A549 (cell line): Measurements from ENCODE around the gene HOXD8. TPM values are rescaled to one million over a fixed set of nuclear protein-coding genes. Genes with fewer than 3 reads are reported as not detected.

Source experiments
- ATAC-seq, 2 experiments: fragments of 200-7000 bp in 1 of 2; fragments of >200 bp in 1 of 2; cut with Nextera tagmentation in 1 of 2; cut with Tn5 transposase in 1 of 2; 3 replicates each; pipeline versions ENCODE4 v1.8.0 to v1.9.1; 2018 to 2020; ENCODE audit warnings: mild to moderate bottlenecking in 1 of 2, moderate library complexity in 1 of 2
- CTCF ChIA-PET: fragments of 300-600 bp; sonication (Branson Sonifier 250); formaldehyde crosslinking; extraction: SDS; loops from one replicate; lab custom pipeline; 2021; ENCODE audit warnings: antibody characterized with exemption, inconsistent platforms; lab: Yijun Ruan, JAX
- POLR2A ChIA-PET: fragments of 350-600 bp; formaldehyde crosslinking; extraction: SDS; loops from one replicate; lab custom pipeline; 2021; ENCODE audit warnings: antibody characterized with exemption, inconsistent platforms; lab: Yijun Ruan, JAX
- DNase-seq, 2 experiments: peaks; one replicate each; pipeline versions ENCODE4 v3.0.0 to v3.0.0-alpha.2; 2011 to 2016; ENCODE audit warnings: low read depth in 1 of 2, low spot score in 1 of 2
- FAIRE-seq: peaks from 2 replicates; lab custom pipeline; 2011; peaks lifted over from hg19 to GRCh38; lab: Jason Lieb, UNC
- H3K27ac ChIP-seq, 2 experiments: fragments of >200 bp; sonication (Bioruptor Twin); formaldehyde crosslinking; 3 replicates each; pipeline ENCODE4 v1.5.1; 2016 to 2017
- H3K4me1 ChIP-seq: fragments of >200 bp; sonication (Bioruptor Twin); formaldehyde crosslinking; 3 replicates; pipeline ENCODE4 v1.6.1; 2016
- H3K4me2 ChIP-seq: fragments of >200 bp; sonication (Bioruptor Twin); formaldehyde crosslinking; 3 replicates; pipeline ENCODE4 v1.6.1; 2016
- H3K4me3 ChIP-seq: fragments of >200 bp; sonication (Bioruptor Twin); formaldehyde crosslinking; 3 replicates; pipeline ENCODE4 v1.5.1; 2016
- H3K9me3 ChIP-seq: fragments of >200 bp; sonication (Bioruptor Twin); formaldehyde crosslinking; 3 replicates; pipeline ENCODE4 v1.6.1; 2016
- CBX2 ChIP-seq: fragments of 200-600 bp; sonication (generic); IDR thresholded peaks from 2 replicates; pipeline ENCODE4 v1.6.1; 2016; ENCODE audit warnings: low read depth, mild to moderate bottlenecking, borderline replicate concordance
- CBX8 ChIP-seq: fragments of 200-600 bp; sonication (generic); IDR thresholded peaks from 2 replicates; pipeline ENCODE4 v1.6.1; 2016
- CHD4 ChIP-seq: fragments of 200-600 bp; sonication (generic); IDR thresholded peaks from 2 replicates; pipeline ENCODE4 v1.6.1; 2016; ENCODE audit warnings: antibody characterized with exemption, mild to moderate bottlenecking, borderline replicate concordance
- EHF ChIP-seq: fragments of 250-450 bp; sonication (Bioruptor Pico); IDR thresholded peaks from 2 replicates; pipeline ENCODE4 v1.5.0; 2020; ENCODE audit warnings: mild to moderate bottlenecking
- EHMT2 ChIP-seq: fragments of 200-600 bp; sonication (generic); IDR thresholded peaks from 2 replicates; pipeline ENCODE4 v1.6.1; 2016; ENCODE audit warnings: antibody characterized with exemption, low read depth, mild to moderate bottlenecking, moderate library complexity
- EP300 ChIP-seq, 2 experiments: fragments of >200 bp; sonication (Bioruptor Twin); formaldehyde crosslinking; IDR thresholded peaks; 2 replicates in 1 of 2; 3 replicates in 1 of 2; pipeline ENCODE4 v1.6.1; 2016 to 2017
- GATA3 ChIP-seq: IDR thresholded peaks from 2 replicates; pipeline ENCODE4 v1.6.1; 2012; ENCODE audit warnings: borderline replicate concordance
- HDAC2 ChIP-seq: fragments of 200-600 bp; sonication (generic); IDR thresholded peaks from 2 replicates; pipeline ENCODE4 v1.6.1; 2016
- HOXB13 ChIP-seq: fragments of 250-450 bp; sonication (Bioruptor Pico); IDR thresholded peaks from 2 replicates; pipeline ENCODE4 v1.5.0; 2020; ENCODE audit warnings: low read depth, mild to moderate bottlenecking, moderate library complexity
- JUN ChIP-seq, 2 experiments: fragments of >200 bp; sonication (Bioruptor Twin); formaldehyde crosslinking; IDR thresholded peaks; 2 replicates in 1 of 2; 3 replicates in 1 of 2; pipeline ENCODE4 v1.6.1; 2016 to 2017
- KDM1A ChIP-seq: fragments of 200-600 bp; sonication (generic); IDR thresholded peaks from 2 replicates; pipeline ENCODE4 v1.6.1; 2016; ENCODE audit warnings: low read depth, mild to moderate bottlenecking
- MAZ ChIP-seq: fragments of 150-350 bp; IDR thresholded peaks from 2 replicates; pipeline ENCODE4 v1.6.1; 2014; ENCODE audit warnings: antibody characterized with exemption, low read depth, low read length, borderline replicate concordance
- MYC ChIP-seq: IDR thresholded peaks from 2 replicates; pipeline ENCODE4 v1.6.1; 2012; ENCODE audit warnings: mild to moderate bottlenecking, inconsistent platforms, low read length, improper control_type of control experiment, borderline replicate concordance
- NFE2L2 ChIP-seq: fragments of 150-350 bp; conservative IDR thresholded peaks from 2 replicates; pipeline ENCODE4 v1.6.1; 2014; ENCODE audit warnings: low read length
- NPAS2 ChIP-seq: fragments of 250-450 bp; sonication (Bioruptor Pico); IDR thresholded peaks from 2 replicates; pipeline ENCODE4 v1.8.0; 2022; ENCODE audit warnings: mild to moderate bottlenecking, moderate library complexity, borderline replicate concordance
- NR3C1 ChIP-seq: fragments of >200 bp; sonication (Bioruptor Twin); formaldehyde crosslinking; IDR thresholded peaks from 3 replicates; pipeline ENCODE4 v1.6.1; 2017
- POLR2A ChIP-seq: IDR thresholded peaks from 2 replicates; pipeline ENCODE4 v1.6.1; 2012; ENCODE audit warnings: mild to moderate bottlenecking, low read length
- POLR2AphosphoS2 ChIP-seq: conservative IDR thresholded peaks from 2 replicates; pipeline ENCODE4 v1.6.1; 2012; ENCODE audit warnings: low read length, improper control_type of control experiment, inconsistent platforms
- RNF2 ChIP-seq: fragments of 200-600 bp; sonication (generic); IDR thresholded peaks from 2 replicates; pipeline ENCODE4 v1.6.1; 2016; ENCODE audit warnings: low read depth, mild to moderate bottlenecking, antibody characterized with exemption, moderate library complexity, borderline replicate concordance
- SMC3 ChIP-seq: fragments of >200 bp; sonication (Bioruptor Twin); formaldehyde crosslinking; IDR thresholded peaks from 3 replicates; pipeline ENCODE4 v1.6.1; 2018; ENCODE audit warnings: inconsistent platforms
- TP53 ChIP-seq: fragments of 250-450 bp; sonication (Bioruptor Pico); IDR thresholded peaks from 2 replicates; pipeline ENCODE4 v1.5.0; 2021; ENCODE audit warnings: mild to moderate bottlenecking, moderate library complexity
- ZC3H11A ChIP-seq: fragments of 450-650 bp; IDR thresholded peaks from 2 replicates; pipeline ENCODE4 v1.6.1; 2014; ENCODE audit warnings: antibody characterized with exemption, mild to moderate bottlenecking
- ZSCAN20 ChIP-seq: fragments of 250-450 bp; sonication (Bioruptor Pico); IDR thresholded peaks from 2 replicates; pipeline ENCODE4 v1.8.0; 2022; ENCODE audit warnings: mild to moderate bottlenecking, moderate library complexity
- WGBS: methylation state at CpG from one replicate; pipeline ENCODE4 v1.1.6; 2017; ENCODE audit errors: missing lambda C conversion rate; 5-methylcytosine and 5-hydroxymethylcytosine counted together
- polyA plus RNA-seq, 4 experiments: library from polyadenylated mRNA; depleted of rRNA in 3 of 4; stranded (reverse); fragments of >200 nt; fragmentation: RNase III in 1 of 4; extraction: RNeasy Plus Mini Kit Qiagen cat#74134 plus additional on column Dnase treatment in 1 of 4; gene quantifications; 2 replicates in 3 of 4; 3 replicates in 1 of 4; pipeline ENCODE4 v1.2.3, GENCODE V29; 2011 to 2017
- TF ChIP-seq, protein P1 (sequence below): IDR thresholded peaks from 2 replicates; pipeline ENCODE4 v1.6.1; 2012
- TF ChIP-seq, protein P2 (sequence below): fragments of 200-600 bp; sonication (generic); IDR thresholded peaks from 2 replicates; pipeline ENCODE4 v1.6.1; 2016; ENCODE audit warnings: antibody characterized with exemption, mild to moderate bottlenecking, moderate library complexity
- TF ChIP-seq, protein P3 (sequence below): fragments of 250-450 bp; sonication (Bioruptor Pico); IDR thresholded peaks from 2 replicates; pipeline ENCODE4 v1.5.0; 2021; ENCODE audit warnings: mild to moderate bottlenecking, moderate library complexity, borderline replicate concordance
- TF ChIP-seq, protein P4 (sequence below): IDR thresholded peaks from 2 replicates; pipeline ENCODE4 v1.6.1; 2012
- TF ChIP-seq, protein P5 (sequence below): IDR thresholded peaks from 2 replicates; pipeline ENCODE4 v1.6.1; 2012; ENCODE audit warnings: low read depth, borderline replicate concordance
- TF ChIP-seq, protein P6 (sequence below): fragments of >200 bp; sonication (Bioruptor Twin); formaldehyde crosslinking; IDR thresholded peaks from 3 replicates; pipeline ENCODE4 v1.5.1; 2016

The HOXD8 gene
- polyA plus RNA-seq, 2 of the 4 experiments (the other 2 are of a cell fraction) = 3.8 to 8.5 TPM

DNA sequence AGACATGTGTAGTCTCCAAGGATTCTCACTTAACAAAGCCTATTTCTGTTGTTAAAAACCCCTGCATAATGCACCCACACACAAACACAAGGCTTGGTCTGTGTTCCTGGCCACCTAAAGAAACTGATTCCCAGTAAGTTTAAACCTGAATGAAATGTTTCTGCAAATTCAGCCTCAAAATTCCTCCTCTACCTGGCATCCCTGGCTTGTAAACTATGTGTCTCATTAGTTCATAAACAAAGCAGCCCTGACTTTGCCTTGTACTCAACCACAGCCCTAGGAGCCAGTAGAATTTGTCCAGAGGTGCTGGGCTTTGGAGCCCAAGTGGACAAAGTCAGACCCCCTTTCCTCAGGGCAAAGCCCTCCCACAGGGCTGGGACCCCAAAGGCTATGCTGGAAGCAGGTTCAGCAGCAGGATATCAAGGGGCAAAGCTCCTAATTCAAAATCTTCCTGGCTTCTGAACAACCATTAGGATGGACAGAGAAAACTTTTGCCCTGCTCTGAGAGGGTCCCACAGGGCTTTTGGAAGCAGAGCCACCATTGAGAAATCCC lies 39.6 kb upstream of the HOXD8 start:
- H3K9me3 ChIP-seq = no peaks in the 10 kb centered on the region
- ChIA-PET CTCF (interaction anchor here (2.3 kb wide), 1 partner anchor 10 kb away, joined by 13 read pairs; no protein-coding TSS in a partner anchor), POLR2A (no interaction called here)
- H3K4me3 ChIP-seq = no peak overlapping the region
- H3K4me1 ChIP-seq = peaks cover 7% of the 10 kb centered on the region; the same call in 1 of the 3 replicates
- ATAC-seq (no peak), DNase-seq (no peak), FAIRE-seq (no peak)
- no peak overlapping the region for H3K4me2 ChIP-seq
- TF ChIP-seq MYC (no peak), NR3C1 (no peak), JUN (IDR thresholded peaks at IDR 0.05) (no peak), HOXB13 (CRISPR knock-in tag) (no peak), GATA3 (no peak), NPAS2 (CRISPR knock-in tag) (no peak), TP53 (CRISPR knock-in tag) (no peak), EP300 (IDR thresholded peaks at IDR 0.05) (no peak), CHD4 (no peak), ZC3H11A (no peak), NFE2L2 (no peak), POLR2A (no peak), CBX8 (no peak)
- TF ChIP-seq, protein P1, sequence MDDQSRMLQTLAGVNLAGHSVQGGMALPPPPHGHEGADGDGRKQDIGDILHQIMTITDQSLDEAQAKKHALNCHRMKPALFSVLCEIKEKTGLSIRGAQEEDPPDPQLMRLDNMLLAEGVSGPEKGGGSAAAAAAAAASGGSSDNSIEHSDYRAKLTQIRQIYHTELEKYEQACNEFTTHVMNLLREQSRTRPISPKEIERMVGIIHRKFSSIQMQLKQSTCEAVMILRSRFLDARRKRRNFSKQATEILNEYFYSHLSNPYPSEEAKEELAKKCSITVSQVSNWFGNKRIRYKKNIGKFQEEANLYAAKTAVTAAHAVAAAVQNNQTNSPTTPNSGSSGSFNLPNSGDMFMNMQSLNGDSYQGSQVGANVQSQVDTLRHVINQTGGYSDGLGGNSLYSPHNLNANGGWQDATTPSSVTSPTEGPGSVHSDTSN = no peak
- TF ChIP-seq, protein P2, sequence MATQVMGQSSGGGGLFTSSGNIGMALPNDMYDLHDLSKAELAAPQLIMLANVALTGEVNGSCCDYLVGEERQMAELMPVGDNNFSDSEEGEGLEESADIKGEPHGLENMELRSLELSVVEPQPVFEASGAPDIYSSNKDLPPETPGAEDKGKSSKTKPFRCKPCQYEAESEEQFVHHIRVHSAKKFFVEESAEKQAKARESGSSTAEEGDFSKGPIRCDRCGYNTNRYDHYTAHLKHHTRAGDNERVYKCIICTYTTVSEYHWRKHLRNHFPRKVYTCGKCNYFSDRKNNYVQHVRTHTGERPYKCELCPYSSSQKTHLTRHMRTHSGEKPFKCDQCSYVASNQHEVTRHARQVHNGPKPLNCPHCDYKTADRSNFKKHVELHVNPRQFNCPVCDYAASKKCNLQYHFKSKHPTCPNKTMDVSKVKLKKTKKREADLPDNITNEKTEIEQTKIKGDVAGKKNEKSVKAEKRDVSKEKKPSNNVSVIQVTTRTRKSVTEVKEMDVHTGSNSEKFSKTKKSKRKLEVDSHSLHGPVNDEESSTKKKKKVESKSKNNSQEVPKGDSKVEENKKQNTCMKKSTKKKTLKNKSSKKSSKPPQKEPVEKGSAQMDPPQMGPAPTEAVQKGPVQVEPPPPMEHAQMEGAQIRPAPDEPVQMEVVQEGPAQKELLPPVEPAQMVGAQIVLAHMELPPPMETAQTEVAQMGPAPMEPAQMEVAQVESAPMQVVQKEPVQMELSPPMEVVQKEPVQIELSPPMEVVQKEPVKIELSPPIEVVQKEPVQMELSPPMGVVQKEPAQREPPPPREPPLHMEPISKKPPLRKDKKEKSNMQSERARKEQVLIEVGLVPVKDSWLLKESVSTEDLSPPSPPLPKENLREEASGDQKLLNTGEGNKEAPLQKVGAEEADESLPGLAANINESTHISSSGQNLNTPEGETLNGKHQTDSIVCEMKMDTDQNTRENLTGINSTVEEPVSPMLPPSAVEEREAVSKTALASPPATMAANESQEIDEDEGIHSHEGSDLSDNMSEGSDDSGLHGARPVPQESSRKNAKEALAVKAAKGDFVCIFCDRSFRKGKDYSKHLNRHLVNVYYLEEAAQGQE = no peak
- no peak overlapping the region for H3K27ac ChIP-seq

DNA sequence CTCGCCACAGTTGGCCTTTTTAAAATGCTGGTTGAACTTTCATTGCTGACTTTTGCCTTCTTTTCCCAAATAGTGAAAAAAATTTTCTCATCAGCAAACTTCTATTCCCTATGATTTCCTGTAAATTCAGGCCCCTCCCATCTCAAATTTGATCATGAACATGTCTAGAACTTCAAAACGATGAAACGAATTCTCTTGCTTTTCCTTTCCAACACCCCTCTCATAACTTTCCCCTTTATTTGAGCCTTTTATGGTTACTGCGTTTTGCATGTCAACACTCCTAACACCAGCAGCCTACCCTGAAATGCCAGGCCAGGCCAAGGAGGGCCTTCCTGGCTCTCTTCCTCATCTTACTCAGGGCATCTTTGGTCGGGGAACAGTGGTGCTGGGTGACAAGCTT lies 38.6 kb upstream of the HOXD8 start:
- no peak for ATAC-seq
- 60% methylated on average over 5 of the region's 5 CpGs for WGBS

More for the DNA sequence above, 38.6 kb upstream of the HOXD8 start:
- Histone ChIP-seq H3K4me1 (peaks cover 5% of the 10 kb centered on the region; the same call in 1 of the 3 replicates), H3K27ac (no peak overlapping the region), H3K4me2 (no peak overlapping the region), H3K9me3 (no peaks in the 10 kb centered on the region), H3K4me3 (no peak overlapping the region)
- TF ChIP-seq POLR2A (no peak), TP53 (CRISPR knock-in tag) (no peak), MAZ (no peak), RNF2 (no peak), HDAC2 (no peak), POLR2AphosphoS2 (no peak), CBX2 (no peak), ZSCAN20 (CRISPR knock-in tag) (no peak), HOXB13 (CRISPR knock-in tag) (no peak), EHMT2 (no peak), JUN (IDR thresholded peaks at IDR 0.05) (no peak), EHF (CRISPR knock-in tag) (no peak), CHD4 (no peak), ZC3H11A (no peak), SMC3 (no peak), KDM1A (no peak)
- TF ChIP-seq, protein P3, sequence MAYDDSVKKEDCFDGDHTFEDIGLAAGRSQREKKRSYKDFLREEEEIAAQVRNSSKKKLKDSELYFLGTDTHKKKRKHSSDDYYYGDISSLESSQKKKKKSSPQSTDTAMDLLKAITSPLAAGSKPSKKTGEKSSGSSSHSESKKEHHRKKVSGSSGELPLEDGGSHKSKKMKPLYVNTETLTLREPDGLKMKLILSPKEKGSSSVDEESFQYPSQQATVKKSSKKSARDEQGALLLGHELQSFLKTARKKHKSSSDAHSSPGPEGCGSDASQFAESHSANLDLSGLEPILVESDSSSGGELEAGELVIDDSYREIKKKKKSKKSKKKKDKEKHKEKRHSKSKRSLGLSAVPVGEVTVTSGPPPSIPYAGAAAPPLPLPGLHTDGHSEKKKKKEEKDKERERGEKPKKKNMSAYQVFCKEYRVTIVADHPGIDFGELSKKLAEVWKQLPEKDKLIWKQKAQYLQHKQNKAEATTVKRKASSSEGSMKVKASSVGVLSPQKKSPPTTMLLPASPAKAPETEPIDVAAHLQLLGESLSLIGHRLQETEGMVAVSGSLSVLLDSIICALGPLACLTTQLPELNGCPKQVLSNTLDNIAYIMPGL = no peak
- TF ChIP-seq, protein P4, sequence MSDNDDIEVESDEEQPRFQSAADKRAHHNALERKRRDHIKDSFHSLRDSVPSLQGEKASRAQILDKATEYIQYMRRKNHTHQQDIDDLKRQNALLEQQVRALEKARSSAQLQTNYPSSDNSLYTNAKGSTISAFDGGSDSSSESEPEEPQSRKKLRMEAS = no peak
- TF ChIP-seq, protein P5, sequence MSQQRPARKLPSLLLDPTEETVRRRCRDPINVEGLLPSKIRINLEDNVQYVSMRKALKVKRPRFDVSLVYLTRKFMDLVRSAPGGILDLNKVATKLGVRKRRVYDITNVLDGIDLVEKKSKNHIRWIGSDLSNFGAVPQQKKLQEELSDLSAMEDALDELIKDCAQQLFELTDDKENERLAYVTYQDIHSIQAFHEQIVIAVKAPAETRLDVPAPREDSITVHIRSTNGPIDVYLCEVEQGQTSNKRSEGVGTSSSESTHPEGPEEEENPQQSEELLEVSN = no peak
- TF ChIP-seq, protein P6, sequence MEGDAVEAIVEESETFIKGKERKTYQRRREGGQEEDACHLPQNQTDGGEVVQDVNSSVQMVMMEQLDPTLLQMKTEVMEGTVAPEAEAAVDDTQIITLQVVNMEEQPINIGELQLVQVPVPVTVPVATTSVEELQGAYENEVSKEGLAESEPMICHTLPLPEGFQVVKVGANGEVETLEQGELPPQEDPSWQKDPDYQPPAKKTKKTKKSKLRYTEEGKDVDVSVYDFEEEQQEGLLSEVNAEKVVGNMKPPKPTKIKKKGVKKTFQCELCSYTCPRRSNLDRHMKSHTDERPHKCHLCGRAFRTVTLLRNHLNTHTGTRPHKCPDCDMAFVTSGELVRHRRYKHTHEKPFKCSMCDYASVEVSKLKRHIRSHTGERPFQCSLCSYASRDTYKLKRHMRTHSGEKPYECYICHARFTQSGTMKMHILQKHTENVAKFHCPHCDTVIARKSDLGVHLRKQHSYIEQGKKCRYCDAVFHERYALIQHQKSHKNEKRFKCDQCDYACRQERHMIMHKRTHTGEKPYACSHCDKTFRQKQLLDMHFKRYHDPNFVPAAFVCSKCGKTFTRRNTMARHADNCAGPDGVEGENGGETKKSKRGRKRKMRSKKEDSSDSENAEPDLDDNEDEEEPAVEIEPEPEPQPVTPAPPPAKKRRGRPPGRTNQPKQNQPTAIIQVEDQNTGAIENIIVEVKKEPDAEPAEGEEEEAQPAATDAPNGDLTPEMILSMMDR = no peak
- ChIA-PET POLR2A (no interaction called here), CTCF (interaction anchor here (1.4 to 2.2 kb wide), 3 partner anchors 11 to 401 kb away, joined by 4 to 8 read pairs (median 6); no protein-coding TSS in a partner anchor)
- no peak for FAIRE-seq
- no peak for DNase-seq
